ENCODE results near the gene GNB1. TPM values are rescaled to one million over a fixed set of nuclear protein-coding genes. Genes with fewer than 3 reads are reported as not detected.
"Not testable (repeated sequence)": the region's sequence is repeated elsewhere in the genome, so short reads cannot be mapped to it uniquely, and the experiment has no call there.

Gene GNB1
- total RNA-seq, 2 experiments from 2014 or later: 138 to 149 TPM

DNA sequence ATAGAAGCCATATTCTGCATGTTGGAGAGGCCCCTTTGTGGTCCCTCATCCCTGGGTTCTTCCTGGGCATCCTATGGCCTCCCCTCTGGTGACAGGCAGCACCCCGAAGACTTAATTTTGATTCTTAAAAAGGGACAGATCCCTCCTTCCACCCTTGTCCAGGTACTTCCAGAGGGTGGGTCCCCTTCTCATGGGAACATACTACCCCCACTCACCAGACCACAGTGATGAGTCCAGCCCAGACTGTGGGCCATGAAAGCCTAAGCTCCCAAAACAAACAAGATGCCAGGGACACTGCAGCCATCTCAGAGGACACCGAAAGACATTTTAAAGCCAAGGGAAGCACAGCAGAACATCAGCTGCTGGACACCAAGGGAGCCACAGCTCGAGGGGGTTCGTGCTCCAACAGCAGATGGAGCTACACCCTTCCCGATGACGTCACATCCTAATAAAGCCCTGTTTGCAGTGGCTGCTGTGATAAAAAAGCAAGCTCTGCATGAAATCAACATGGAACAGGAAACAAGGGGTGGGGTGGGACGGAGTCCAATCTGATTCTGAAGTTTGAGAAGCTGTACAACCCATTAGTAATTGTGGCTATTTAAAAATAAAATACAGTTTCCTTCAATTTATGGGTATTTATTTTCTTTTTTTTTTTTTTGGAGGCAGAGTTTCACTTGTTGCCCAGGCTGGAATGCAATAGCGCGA, 32.4 kb downstream of the GNB1 start:
- H3K4me3 ChIP-seq (ENCODE audit: low read length): no peak overlapping the region
- peak in 10 of 14 experiments; percentile 9 to 76 (median 24) for DNase-seq
- no peaks in the 10 kb centered on the region for H3K9me3 ChIP-seq (ENCODE audit: control insufficient read depth in 1 of 2, insufficient read depth in 1 of 2, low read length in 2 of 2)
- peak overlapping the region; percentile 51 for H3K4me3 Mint-ChIP-seq
- H3K36me3 ChIP-seq (ENCODE audit: insufficient read depth, low read length): peaks cover 4% of the 10 kb centered on the region
- POLR2A ChIA-PET: interaction anchor here (0.9 kb wide), 1 partner anchor 17 kb away, joined by 3 read pairs; no protein-coding TSS in a partner anchor
- H3K9me3 Mint-ChIP-seq: no peaks in the 10 kb centered on the region
- peaks cover 77% of the 10 kb centered on the region for H3K4me1 ChIP-seq (ENCODE audit: insufficient read depth, low read length)
- peaks cover 4% of the 10 kb centered on the region for H3K36me3 Mint-ChIP-seq (ENCODE audit: low read depth)
- TF ChIP-seq, protein P1, sequence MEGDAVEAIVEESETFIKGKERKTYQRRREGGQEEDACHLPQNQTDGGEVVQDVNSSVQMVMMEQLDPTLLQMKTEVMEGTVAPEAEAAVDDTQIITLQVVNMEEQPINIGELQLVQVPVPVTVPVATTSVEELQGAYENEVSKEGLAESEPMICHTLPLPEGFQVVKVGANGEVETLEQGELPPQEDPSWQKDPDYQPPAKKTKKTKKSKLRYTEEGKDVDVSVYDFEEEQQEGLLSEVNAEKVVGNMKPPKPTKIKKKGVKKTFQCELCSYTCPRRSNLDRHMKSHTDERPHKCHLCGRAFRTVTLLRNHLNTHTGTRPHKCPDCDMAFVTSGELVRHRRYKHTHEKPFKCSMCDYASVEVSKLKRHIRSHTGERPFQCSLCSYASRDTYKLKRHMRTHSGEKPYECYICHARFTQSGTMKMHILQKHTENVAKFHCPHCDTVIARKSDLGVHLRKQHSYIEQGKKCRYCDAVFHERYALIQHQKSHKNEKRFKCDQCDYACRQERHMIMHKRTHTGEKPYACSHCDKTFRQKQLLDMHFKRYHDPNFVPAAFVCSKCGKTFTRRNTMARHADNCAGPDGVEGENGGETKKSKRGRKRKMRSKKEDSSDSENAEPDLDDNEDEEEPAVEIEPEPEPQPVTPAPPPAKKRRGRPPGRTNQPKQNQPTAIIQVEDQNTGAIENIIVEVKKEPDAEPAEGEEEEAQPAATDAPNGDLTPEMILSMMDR (IDR thresholded peaks at IDR 0.05): peak; percentile 9
- peak; percentile 72 for ATAC-seq (ENCODE audit: poor library complexity)
- intact Hi-C loops (cut with DNase I, micrococcal nuclease): loop anchor here in 1 of 2 experiments (1.0 kb wide), 1 partner anchor 49 kb away; no protein-coding TSS in a partner anchor
- H3K27me3 Mint-ChIP-seq: no peaks in the 10 kb centered on the region
- H3K4me1 Mint-ChIP-seq (ENCODE audit: low read depth): peaks cover 88% of the 10 kb centered on the region
- no peaks in the 10 kb centered on the region for H3K27me3 ChIP-seq (ENCODE audit: control insufficient read depth in 1 of 2, insufficient read depth in 2 of 2, low read length in 2 of 2)
- CTCF ChIA-PET: interaction anchor here (0.5 to 1.2 kb wide), 4 partner anchors 30 to 57 kb away, joined by 3 to 6 read pairs (median 4); no protein-coding TSS in a partner anchor
- peak overlapping the region; percentile 25 to 56 for H3K27ac ChIP-seq (ENCODE audit: low read depth in 1 of 2, low read length in 2 of 2)
- peak overlapping the region; percentile 91 for H3K27ac Mint-ChIP-seq

DNA sequence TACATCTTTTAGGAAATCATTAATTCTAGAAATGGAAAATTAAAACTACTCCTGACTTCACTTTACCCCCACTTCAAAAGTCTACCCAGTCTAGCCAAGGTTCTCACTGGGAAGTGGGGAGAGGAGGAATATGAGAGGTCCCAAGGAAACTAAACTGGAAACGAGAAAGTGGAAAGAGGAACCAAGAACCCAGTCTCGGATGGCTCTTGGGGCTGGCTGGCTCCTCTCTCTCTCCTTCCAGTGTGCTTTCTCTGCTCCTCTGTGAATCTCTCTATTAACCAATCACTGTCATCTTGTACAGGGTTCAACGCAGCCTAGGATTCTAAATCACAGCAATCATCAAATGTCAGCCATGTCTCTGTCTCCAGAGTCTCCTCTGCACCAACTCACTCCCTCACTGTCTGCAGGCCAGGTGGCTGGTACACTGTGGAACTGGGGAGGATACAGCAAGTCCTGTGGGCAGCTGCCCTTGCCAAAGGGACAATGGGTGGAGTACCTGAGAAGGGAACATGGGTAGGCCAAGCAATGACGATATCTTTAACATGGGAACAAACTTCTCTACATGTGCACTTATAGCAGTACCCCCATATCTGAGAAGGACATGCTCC, 33.7 kb downstream of the GNB1 start:
- Histone ChIP-seq H3K27ac (ENCODE audit: low read depth in 1 of 2, low read length in 2 of 2) (no peak overlapping the region), H3K4me3 (ENCODE audit: low read length) (no peak overlapping the region), H3K36me3 (ENCODE audit: insufficient read depth, low read length) (peaks cover 13% of the 10 kb centered on the region), H3K4me1 (ENCODE audit: insufficient read depth, low read length) (peaks cover 76% of the 10 kb centered on the region), H3K27me3 (ENCODE audit: control insufficient read depth in 1 of 2, insufficient read depth in 2 of 2, low read length in 2 of 2) (no peaks in the 10 kb centered on the region), H3K9me3 (ENCODE audit: control insufficient read depth in 1 of 2, insufficient read depth in 1 of 2, low read length in 2 of 2) (no peaks in the 10 kb centered on the region)
- intact Hi-C loops (cut with DNase I, micrococcal nuclease): no loop called here
- DNase-seq (no peak), ATAC-seq (ENCODE audit: poor library complexity) (no peak)
- H3K4me3 Mint-ChIP-seq: peak overlapping the region; percentile 38
- no peaks in the 10 kb centered on the region for H3K9me3 Mint-ChIP-seq
- H3K36me3 Mint-ChIP-seq (ENCODE audit: low read depth): peaks cover 11% of the 10 kb centered on the region
- peaks cover 85% of the 10 kb centered on the region for H3K4me1 Mint-ChIP-seq (ENCODE audit: low read depth)
- H3K27me3 Mint-ChIP-seq: no peaks in the 10 kb centered on the region
- ChIA-PET CTCF (no interaction called here), POLR2A (no interaction called here)
- H3K27ac Mint-ChIP-seq: peak overlapping the region; percentile 91
- TF ChIP-seq, protein P1 (IDR thresholded peaks at IDR 0.05): no peak

DNA sequence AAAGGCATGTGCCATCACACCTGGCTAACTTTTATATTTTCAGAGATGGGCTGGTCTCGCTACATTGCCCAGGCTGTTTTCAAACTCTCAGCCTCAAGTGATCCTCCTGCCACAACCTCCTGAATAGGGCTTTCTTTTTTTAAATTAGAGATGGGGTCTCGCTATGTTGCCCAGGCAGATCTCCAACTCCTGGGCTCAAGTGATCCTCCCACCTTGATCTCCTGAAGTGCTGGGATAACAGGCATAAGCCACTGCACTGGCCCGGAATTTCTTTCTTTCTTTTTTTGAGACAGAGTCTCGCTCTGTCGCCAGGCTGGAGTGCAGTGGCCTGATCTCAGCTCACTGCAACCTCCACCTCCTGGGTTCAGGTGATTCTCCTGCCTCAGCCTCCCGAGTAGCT, 34.7 kb downstream of the GNB1 start:
- H3K27me3 ChIP-seq (ENCODE audit: control insufficient read depth in 1 of 2, insufficient read depth in 2 of 2, low read length in 2 of 2); intact Hi-C loops (cut with DNase I, micrococcal nuclease); H3K27ac ChIP-seq (ENCODE audit: low read depth in 1 of 2, low read length in 2 of 2); H3K27me3 Mint-ChIP-seq; H3K4me3 ChIP-seq (ENCODE audit: low read length); ATAC-seq (ENCODE audit: poor library complexity); POLR2A ChIA-PET; DNase-seq; CTCF ChIA-PET; H3K4me3 Mint-ChIP-seq; H3K9me3 ChIP-seq (ENCODE audit: control insufficient read depth in 1 of 2, insufficient read depth in 1 of 2, low read length in 2 of 2); H3K9me3 Mint-ChIP-seq: not testable (repeated sequence)
- Histone ChIP-seq H3K36me3 (ENCODE audit: insufficient read depth, low read length) (peaks cover 13% of the 10 kb centered on the region), H3K4me1 (ENCODE audit: insufficient read depth, low read length) (peaks cover 69% of the 10 kb centered on the region)
- Mint-ChIP-seq H3K36me3 (ENCODE audit: low read depth) (peaks cover 11% of the 10 kb centered on the region), H3K27ac (peak overlapping the region; percentile 91), H3K4me1 (ENCODE audit: low read depth) (peaks cover 76% of the 10 kb centered on the region)

Measured in CD4-positive, alpha-beta T cell (primary cell).